GM04503 (cell line): ENCODE measurements around the gene TNPO1.

Source experiments
- DNase-seq: peaks from one replicate; pipeline ENCODE4 v3.0.0-alpha.2; 2012; ENCODE audit warnings: low read depth

The TNPO1 gene

DNA sequence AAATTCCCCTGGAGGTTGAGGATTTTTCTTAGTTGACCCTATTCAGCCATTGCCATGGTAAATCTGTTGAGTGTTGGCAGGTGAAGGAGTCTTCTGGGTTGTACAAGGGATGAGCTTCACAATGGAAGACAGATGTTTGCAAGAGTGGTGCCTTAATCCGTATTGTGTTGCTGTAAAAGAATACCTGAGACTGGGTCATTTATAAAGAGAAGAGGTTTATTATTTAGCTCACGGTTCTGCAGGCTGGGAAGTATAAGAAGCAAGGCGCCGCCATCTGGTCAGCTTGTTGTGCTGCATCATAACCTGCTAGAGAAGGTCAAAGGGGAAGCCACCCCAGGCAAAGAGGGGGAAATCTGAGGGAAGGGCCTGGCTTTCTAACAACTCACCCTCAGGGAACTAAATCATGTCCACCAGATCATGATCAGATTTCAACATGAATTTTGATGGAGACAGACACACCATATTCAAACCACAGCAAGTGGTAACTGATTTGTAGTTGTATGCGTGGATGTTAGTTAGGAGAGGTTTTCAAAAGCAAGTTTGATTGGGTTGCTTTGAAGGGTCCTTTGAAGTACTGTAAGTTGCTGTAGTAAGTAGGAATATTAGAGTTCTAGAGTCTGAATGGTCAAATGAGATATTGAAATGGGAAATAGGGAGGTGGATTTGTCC, 2.5 kb downstream of the TNPO1 start:
- no peak for DNase-seq

DNA sequence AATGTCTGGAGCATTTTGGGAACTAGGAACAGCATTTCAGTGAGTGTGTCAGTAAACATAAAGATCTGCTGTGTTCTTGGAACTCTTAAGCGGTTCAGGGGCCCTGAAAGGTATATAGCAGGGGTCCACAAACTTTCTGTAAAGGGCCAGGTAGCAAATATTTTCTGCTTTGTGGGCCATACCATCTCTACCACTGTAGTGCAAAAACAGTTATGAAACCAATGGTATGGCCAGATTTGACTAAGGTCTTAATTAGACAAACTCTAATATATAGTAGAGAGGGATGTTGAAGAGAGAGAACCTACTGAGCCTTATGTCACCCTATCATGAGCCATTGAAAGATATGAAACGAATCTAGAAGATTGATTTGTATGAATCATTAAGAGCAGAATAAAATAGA, 5.3 kb downstream of the TNPO1 start:
- DNase-seq: no peak

GRCh38 chr5:72822944-72823343, 6.5 kb downstream of the TNPO1 start:
- DNase-seq: no peak

- DNase-seq: no peak
These were observed 13.2 kb downstream of the TNPO1 start for GRCh38 chr5:72829707-72830106.

DNA sequence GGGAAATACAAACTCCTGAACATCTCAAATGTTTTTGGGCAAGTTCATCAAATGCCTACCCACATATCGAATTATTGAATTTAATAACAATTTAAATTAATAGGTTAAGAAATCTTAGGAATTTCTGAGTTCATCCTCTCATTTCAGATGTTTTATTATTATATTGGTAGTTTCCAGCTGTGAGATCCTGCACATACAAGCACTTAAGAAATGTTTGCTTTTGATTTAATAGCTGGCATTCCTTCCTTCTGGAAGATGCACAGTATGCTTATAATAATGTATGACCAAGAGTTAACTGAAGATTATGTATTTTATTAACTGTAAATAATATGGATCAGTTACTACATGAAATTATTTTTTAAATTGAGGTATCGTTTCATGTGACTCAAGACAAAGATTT, 13.9 kb downstream of the TNPO1 start:
- DNase-seq: no peak

DNA sequence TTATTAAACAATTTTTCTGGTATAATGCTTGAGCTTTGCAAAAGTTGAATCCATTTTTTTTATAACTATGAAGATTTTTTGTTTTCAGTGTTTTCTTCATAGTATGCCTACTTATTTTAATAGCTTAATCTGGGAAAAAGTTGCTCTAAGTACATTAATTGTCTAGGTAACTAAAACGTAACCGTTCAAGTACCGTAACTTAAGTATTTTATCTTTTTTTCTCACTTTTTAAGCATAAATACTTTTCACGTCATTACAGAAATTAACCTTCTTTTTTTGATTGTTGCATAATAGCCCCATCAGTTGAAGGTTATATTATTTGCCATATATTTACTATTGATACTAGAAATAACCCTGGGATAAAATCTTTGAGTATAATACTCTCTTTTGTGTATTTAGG, 15.2 kb downstream of the TNPO1 start:
- no peak for DNase-seq

DNA sequence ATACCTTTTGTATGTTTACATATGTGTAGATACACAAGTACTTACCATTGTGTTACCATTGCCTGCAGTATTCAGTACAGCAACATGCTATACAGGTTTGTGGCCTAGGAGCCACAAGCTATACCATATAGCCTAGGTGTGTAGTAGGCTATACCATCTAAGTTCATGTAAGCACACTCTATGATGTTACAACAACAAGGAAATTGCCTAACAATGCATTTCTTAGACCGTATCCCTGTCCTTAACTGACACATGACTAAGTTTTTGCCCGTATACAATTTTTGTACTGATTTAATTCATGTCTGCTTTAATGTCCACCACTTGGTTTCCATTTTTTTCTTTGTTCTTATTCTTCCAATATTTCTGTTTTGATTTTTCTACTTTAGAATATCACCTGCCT, 18.5 kb downstream of the TNPO1 start:
- no peak for DNase-seq

GRCh38 chr5:72835633-72836032, 19.2 kb downstream of the TNPO1 start:
- no peak for DNase-seq

GRCh38 chr5:72836810-72837209, 20.3 kb downstream of the TNPO1 start:
- no peak for DNase-seq

DNA sequence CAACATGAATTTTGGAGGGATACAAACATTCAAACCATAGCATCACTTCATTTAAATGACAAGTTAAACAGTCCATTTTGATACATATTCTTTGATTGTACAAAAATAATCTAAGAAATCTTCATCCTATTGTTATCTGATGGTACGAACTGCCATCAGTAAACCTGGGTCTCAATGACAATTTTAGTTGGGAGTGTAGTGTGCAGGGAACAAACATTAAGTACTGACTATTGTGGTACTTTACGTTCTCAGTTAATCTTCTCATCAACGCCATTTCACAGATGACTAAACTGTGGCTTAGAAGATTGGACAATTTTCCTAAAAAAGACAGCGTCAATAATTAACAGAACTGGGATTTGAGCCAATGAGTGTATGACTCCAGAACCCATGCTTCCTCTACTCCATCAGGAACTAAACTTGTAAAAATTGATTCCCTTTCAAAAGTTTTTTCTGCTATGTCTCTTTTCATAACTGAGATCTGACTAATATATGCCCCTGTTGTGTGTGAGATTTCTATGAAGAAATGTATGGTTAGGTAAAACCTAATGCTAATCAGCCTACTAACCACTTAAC, 21.1 kb downstream of the TNPO1 start:
- no peak for DNase-seq

DNA sequence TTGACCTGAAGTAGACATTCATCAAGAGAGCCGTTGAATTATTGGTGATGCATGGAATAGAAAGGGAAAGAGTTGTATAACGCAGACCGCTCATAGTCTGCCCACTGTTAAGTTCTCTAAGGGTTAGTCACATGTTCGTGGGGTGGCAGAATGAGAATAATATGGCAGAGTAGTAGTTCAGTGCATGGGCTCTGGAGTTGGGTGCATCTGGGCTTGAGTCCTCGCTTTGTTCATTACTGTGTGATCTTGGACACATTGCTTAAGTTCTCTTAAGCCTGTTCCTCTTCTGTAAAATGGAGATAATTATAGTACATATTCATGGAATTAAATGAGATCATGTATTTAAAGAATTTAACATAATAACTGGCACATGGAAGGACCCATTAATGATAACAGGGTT, 23.6 kb downstream of the TNPO1 start:
- DNase-seq: no peak

- DNase-seq: no peak
These were observed 25.5 kb downstream of the TNPO1 start for GRCh38 chr5:72841756-72842535.

GRCh38 chr5:72842816-72843215, 26.4 kb downstream of the TNPO1 start:
- no peak for DNase-seq

DNA sequence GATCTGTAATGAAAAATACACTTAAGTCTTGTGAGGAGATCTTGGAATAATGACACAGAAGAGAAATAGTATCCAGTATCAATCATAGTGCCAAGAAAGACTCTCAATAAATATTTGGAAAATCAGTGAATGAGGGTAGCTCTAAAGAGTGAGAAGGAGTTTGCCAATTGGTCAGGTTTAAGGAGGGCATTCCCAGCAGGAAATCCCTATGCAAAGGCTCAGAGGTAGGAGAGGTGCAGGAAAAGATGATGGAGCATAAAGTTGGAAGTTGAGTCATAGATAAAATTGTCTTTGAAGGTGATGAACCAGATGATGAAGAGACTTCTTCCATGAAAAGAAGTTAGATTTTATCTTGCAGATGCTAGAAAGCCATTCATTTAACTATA, 27.8 kb downstream of the TNPO1 start:
- DNase-seq: no peak

GRCh38 chr5:72845889-72846288, 29.4 kb downstream of the TNPO1 start:
- no peak for DNase-seq

- DNase-seq: no peak
These were observed 30.0 kb downstream of the TNPO1 start for GRCh38 chr5:72846483-72846882.

GRCh38 chr5:72847439-72847838, 31.0 kb downstream of the TNPO1 start:
- no peak for DNase-seq

GRCh38 chr5:72847989-72848473, 31.6 kb downstream of the TNPO1 start:
- peak; percentile 66 for DNase-seq

DNA sequence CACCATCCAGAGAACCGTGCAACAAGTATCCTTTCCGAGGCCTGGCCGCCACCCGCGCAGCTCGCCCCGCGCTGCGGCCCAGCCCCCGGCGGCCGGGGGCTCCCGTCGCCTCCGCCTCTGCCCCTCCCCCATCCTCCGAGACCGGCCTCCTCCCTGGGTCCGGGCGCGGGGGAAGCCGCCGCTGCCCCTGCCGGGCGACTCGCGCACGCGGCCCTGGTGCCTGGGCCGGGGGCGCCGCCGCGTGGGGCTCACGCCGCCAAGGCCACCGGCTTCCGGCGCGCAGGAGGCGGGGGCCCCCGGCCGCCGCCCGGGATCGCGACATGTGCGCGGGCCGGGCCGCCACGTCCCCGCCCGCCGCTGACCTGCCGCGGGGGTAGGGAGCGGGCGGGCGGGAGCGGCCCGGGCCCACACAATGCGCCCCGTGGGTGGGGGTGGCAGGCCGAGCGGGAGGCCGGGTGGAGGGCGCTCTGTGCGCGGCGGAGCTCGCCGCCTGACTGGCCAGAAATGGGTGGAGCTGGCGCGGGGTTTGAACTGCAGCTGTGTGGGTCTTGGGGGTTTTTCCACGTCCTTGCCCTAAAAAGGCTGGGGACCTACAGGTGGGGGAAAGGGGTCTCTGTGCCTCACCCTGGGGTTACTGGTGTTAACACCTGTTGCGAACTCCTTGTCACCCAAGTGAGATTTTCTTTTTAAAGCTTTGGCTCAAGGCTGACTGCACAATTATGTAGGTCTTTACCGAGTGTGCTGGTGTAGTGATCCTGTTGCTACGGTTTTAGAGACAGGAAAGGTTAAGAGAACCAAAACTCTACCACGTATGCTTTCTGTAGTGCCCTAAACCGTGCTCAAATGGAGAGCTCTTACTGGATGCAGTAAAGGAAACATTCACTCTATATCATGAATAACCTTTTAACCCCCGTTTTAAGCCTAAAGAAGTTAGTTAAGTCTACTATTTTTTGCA, 32.3 kb downstream of the TNPO1 start:
- DNase-seq: no peak

DNA sequence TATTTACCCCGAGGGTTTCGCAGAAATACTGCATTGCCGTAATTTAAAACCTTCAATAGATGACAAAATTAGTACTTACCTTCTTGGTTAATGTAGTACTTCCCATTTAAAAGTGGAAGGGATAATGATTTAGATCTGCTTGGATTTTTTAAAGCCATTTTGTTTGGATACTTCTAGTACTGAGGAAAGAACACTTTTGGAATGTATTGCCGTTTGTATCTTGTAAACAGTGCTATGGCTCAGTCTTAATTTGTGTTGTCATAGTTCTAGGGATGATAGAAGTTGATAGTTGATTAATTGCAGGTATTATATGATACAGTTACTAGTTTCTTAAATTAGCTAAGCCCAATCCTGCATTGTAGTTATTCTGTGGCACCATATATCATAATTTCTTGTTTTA, 33.1 kb downstream of the TNPO1 start:
- DNase-seq: no peak

DNA sequence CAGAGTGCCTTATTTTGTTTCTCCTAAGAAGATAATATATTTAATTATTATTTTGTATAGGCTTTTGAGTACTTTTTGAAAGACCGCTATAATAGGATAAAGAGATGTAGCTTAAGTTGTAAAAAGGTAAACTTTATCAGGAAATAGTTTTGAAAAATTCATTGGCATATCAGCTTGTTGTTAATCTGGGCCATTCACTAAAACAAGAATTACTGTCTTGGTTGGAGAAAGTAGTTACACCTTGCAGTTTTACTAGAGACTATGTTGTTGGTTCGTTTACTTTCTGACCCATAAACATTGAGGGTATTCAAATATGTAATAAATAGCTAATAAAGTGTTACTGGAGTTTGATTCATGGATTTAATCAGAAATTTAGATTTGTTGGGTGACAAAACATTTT, 33.7 kb downstream of the TNPO1 start:
- DNase-seq: no peak

GRCh38 chr5:72852356-72852755, 35.9 kb downstream of the TNPO1 start:
- no peak for DNase-seq
